Stimulated activated naive CD8-positive, alpha-beta T cell treated with anti-CD3 and anti-CD28 coated beads, Interleukin-15, Interleukin-2, amounts not matched to agents 100 U/mL and 50 U/mL, for 24 hours (primary cell): ENCODE data around the gene NPFFR1.
"Not testable (repeated sequence)": the region's sequence is repeated elsewhere in the genome, so short reads cannot be mapped to it uniquely, and the experiment has no call there.

Source experiments
- ATAC-seq: fragments of 150-1000 bp; cut with Tn5 transposase; one replicate; pipeline ENCODE4 v1.10.0; 2021
- DNase-seq: peaks from one replicate; pipeline ENCODE4 v3.0.0; 2021

Gene NPFFR1

DNA sequence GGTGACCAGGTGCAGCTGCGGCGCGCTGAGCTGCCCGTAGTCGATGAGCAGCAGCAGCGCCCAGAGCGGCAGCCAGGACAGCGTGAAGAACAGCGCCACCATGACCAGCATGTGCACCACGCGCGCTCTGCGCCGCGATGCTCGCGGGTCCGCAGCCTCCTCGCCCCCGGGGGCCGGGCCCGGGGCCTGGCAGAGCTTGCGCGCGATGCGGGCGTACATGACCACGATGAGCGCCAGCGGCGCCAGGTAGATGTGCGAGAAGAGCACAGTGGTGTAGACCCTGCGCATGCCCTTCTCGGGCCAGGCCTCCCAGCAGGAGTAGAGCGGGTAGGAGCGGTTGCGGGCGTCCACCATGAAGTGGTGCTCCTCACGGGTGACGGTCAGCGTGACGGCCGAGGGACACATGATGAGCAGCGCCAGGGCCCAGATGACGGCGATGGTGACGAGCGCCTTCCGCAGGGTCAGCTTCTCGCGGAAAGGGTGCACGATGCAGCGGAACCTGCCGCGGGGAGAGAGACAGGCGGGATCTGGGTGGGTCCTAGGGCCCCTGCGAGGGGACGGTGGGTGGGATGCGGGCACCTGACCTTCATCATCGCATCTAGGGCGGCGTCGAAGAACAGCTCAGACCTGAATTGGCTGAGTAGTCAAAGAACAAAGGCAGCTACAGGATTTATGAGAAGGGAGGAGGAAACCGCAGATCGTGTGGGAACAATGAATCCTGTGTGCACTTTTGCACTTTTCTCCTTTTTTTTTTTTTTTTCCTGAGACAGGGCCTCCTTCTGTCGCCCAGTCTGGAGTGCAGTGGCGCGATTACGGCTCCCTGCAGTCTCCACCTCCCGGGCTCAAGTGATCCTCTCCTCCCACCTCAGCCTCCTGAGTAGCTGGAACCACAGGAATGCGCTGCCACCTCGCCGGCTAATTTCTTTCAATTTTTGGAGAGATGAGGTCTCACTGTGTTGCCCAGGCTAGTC, 28.2 kb downstream of the NPFFR1 start:
- DNase-seq, result peak; percentile 26
- peak; percentile 68 for ATAC-seq

GRCh38 chr10:70254778-70255328, 29.0 kb downstream of the NPFFR1 start:
- ATAC-seq (no peak), DNase-seq (peak; percentile 22)

DNA sequence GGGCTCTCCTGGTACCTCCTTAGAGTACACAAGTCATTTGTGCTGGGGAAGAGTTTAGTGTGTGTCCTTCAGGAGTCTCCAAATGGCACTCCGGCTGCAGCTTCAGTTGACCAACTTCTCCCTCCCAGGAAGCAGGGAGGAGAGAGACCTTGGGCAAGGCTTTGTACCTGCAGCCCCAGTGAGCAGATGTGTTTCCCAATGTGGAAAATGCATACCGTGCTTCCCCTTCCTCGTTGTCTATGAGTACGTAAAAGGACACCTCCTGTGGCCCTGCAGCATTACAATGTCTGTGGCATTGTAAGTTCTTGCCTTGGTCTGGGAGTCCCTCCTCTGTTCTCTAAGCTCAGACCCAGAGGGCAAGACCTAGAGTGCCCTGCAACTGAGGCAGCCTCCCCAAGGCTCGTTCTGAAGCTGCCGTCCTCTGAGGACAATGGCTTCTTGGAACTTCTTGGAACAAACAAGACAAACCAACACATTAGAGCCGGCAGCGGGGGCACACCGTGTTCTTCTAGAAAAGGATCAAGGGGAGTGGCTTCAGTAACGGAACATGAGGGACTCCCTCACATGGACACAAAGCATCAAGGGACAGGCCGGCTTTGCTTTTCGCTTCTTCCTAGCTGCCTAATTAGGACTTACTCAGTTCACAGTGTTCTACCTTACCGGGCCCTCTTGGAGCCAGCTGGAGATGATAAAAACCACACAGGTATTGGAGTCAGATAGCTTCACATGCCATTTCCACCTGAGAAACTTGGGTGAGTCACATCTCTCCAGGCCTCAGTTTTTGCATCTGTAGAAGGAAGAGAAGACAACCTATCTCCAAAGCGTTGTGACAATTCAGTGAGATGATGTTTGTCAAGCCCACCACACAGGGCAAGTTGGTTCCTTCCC, 29.7 kb downstream of the NPFFR1 start:
- DNase-seq, result no peak
- ATAC-seq, result no peak

DNA sequence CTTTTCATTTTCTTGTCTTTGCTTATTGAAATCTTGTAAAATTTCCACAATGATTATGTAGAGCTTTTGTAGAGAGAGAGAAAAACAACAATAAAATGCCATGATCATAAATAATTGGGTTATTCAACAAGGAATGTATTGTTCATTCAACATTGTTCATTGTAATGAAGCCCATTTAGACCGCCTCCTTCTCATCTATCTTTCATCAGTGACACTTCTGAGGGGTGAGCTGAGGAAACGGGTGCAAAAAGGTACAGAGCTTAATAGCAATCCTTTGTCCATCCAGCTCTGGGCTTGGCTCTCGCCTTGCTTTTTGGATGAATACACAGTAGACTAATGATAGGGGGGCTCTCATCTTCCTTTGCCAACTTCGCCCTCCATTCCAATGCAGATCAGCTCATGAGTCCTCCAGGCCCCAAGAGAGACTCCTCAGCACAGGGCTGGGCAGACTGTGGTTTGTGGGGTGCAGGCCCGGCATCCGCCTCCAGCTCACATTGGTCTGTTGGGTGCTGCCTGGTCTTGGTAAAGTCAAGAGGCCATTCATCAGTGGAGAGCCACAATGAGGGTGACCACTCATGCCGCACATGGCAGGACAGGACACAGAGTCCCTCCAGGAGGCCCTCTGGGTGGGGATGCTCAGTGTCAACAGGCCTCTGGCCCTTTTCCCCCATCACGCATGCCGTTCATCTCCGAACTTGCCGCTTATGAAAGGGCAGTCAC, 32.7 kb downstream of the NPFFR1 start:
- DNase-seq (no peak), ATAC-seq (no peak)

DNA sequence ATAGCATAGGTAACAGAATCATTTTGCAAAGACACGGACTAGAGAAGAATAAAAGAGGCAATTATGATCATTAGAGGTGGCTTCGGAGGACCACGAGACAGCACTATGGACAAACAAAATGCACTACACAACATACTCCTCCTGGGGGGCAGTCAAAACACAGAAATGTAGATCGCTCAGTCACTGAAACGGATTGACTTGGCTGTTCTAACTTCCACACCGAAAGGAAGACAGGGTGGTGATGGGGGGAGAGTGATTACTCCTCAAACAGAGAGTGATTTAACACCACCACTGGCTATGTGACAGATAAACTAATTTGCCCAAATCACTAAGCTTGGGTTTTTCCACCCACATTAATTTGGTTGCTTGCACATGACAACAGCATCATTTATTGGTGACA, 36.4 kb downstream of the NPFFR1 start:
- DNase-seq (no peak), ATAC-seq (no peak)

GRCh38 chr10:70241081-70241480, 42.7 kb downstream of the NPFFR1 start:
- ATAC-seq (no peak), DNase-seq (no peak)

- not testable (repeated sequence) for ATAC-seq, DNase-seq
Observed at GRCh38 chr10:70239986-70240385, 43.8 kb downstream of the NPFFR1 start.

DNA sequence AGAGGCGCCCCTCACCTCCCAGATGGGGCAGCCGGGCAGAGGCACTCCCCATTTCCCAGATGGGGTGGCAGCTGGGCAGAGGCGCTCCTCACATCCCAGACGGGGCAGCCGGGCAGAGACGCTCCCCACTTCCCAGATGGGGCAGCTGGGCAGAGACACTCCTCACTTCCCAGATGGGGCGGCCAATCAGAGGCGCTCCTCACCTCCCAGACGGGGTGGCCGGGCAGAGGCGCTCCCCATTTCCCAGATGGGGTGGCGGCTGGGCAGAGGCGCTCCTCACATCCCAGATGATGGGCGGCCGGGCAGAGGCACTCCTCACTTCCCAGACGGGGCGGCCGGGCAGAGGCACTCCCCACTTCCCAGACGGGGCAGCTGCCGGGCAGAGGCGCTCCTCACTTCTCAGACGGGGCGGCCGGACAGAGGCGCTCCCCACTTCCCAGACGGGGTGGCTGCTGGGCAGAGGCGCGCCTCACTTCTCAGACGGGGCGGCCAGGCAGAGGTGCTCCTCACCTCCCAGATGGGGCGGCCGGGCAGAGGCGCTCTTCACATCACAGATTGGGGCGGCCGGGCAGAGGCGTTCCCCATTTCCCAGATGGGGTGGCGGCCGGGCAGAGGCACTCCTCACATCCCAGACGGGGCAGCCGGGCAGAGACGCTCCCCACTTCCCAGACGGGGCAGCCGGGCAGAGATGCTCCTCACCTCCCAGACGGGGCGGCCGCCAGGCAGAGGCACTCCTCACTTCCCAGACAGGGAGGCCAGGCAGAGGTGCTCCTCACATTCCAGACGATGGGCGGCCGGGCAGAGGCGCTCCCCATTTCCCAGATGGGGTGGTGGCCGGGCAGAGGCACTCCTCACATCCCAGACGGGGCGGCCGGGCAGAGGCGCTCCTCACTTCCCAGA, 44.5 kb downstream of the NPFFR1 start:
- not testable (repeated sequence) for DNase-seq, ATAC-seq

- not testable (repeated sequence) for ATAC-seq
Observed at GRCh38 chr10:70237958-70238536, 45.8 kb downstream of the NPFFR1 start.

GRCh38 chr10:70234668-70235447, 48.9 kb downstream of the NPFFR1 start:
- ATAC-seq (no peak), DNase-seq (no peak)

More at GRCh38 chr10:70237958-70238536, 45.8 kb downstream of the NPFFR1 start:
- DNase-seq, result not testable (repeated sequence)

GRCh38 chr10:70233939-70234300, 49.9 kb downstream of the NPFFR1 start:
- ATAC-seq, result no peak
- DNase-seq, result no peak

- DNase-seq (peak; percentile 100), ATAC-seq (peak; percentile 97)
Observed at GRCh38 chr10:70233109-70233938, 50.5 kb downstream of the NPFFR1 start, which contains the start of gene PPA1. Gene PPA1 (minus strand): TSS chr10:70233429. CDS start chr10:70233327, 102 bp downstream.

GRCh38 chr10:70232859-70233108, 51.0 kb downstream of the NPFFR1 start:
- ATAC-seq (no peak), DNase-seq (no peak)

- DNase-seq, result peak; percentile 46
- ATAC-seq, result peak; percentile 26
Observed at GRCh38 chr10:70232155-70232858, 51.5 kb downstream of the NPFFR1 start.

DNA sequence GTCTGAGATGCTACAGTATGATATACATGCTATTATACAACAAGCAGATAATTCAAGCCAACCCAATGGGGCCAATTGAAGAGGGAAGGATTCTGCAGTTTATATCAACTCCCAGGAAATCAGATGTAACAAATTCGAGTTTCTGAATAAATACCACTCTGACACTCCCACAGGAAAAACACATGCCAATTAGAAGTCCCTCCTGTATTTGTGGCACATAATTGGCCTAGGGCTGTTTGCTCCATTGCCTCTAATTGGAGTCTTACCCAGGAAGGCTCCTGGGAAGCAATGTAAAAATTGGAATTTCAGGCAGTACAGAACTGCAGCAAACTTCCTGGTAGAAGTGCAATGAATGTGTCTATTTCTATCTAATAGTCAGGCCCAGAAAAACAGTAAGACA, 55.3 kb downstream of the NPFFR1 start:
- no peak for DNase-seq
- no peak for ATAC-seq

DNA sequence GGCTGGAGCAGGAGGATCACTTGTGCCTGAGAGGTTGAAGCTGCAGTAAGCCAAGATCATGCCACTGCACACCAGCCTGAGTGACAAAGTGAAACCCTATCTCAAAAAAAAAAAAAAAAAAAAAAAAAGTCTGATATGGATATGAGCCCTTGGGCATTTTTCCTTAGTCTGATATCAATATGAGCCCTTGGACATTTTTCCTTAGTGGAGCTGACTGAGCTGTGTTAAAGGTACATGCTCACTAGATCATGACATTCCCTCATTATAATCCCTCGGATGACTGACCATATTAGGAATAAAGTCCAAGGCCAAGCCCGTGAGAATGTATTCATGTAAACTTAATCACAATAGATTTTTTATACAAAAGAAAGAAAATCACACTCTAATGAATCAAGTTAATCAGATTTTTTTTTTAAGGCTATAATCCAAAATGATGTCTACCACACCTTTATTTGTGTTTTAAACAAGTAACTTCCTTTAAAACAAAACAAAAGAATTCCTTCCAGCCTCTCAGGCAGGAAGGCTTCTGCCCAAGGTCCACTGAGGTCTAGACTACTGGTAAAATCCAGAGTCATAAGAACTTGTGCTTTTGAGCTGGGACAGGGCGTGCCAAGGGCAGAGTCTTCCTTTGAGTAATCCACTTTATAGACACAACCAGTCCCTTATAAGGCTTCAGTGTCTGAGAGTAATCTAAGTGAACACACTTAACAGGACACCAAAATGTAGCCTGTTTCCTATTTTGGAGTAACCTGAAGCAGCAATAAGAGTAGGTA, 56.1 kb downstream of the NPFFR1 start:
- DNase-seq (no peak), ATAC-seq (no peak)

DNA sequence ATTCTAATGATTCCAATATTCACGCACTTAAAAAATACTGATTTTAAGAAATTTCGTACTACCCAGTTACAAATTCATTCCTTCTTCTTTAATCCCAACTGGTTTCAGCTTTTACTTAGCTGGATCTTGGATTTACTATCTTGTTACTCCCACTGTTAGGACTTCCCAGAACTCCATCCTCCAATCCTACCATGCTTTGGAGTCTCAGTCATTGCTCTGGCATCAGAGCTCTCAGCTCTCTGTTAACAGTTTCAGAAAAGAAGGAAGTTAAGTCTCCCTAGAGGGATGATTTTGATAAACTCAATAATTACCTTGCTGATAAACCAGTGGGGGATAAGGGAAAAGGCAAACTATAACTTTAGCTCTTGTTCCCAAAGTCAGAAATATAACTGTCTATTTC, 60.1 kb downstream of the NPFFR1 start:
- DNase-seq (no peak), ATAC-seq (no peak)
